Suprapubic skin (tissue), 3 donors: ENCODE data around the gene LAMTOR5.

Source experiments
- EP300 ChIP-seq: sonication (generic); formaldehyde crosslinking; IDR thresholded peaks from one replicate; pipeline ENCODE4 v1.6.1; 2017; ENCODE audit warnings: antibody characterized with exemption
- POLR2A ChIP-seq, 2 donors: fragments of 450-650 bp; IDR thresholded peaks; one replicate each; pipeline ENCODE4 v1.6.1; 2017; ENCODE audit warnings: antibody characterized with exemption in 2 of 2, mild to moderate bottlenecking in 2 of 2, moderate library complexity in 2 of 2
- TF ChIP-seq, protein P1 (sequence below), 2 donors: fragments of 200-600 bp in 1 of 2; fragments of 450-650 bp in 1 of 2; sonication (generic) in 1 of 2; IDR thresholded peaks; one replicate each; pipeline ENCODE4 v1.5.1; 2016 to 2019; ENCODE audit warnings: antibody characterized with exemption in 2 of 2, mild to moderate bottlenecking in 1 of 2, moderate library complexity in 1 of 2

DNA sequence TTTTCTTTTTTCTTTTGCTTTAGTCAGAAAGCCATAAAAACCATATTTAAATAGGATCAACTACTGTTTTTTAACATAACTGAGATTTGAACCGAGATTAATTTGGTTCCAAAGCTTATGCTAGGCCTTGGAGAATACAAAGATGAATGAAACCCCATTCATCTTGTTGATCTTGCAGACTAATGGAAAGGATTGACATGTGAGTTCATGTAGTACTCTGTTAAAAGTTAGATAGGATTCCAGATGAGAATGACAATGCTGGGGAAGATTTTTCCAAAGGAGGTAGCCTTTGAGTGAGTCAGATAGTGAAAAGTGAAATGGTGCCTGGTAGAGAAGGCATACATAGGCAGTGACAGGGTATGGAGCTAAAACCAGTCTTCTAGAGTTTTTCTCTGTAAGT, 45.6 kb downstream of the LAMTOR5 start:
- TF ChIP-seq POLR2A (IDR thresholded peaks at IDR 0.05) (no peak), EP300 (no peak)
- TF ChIP-seq, protein P1, sequence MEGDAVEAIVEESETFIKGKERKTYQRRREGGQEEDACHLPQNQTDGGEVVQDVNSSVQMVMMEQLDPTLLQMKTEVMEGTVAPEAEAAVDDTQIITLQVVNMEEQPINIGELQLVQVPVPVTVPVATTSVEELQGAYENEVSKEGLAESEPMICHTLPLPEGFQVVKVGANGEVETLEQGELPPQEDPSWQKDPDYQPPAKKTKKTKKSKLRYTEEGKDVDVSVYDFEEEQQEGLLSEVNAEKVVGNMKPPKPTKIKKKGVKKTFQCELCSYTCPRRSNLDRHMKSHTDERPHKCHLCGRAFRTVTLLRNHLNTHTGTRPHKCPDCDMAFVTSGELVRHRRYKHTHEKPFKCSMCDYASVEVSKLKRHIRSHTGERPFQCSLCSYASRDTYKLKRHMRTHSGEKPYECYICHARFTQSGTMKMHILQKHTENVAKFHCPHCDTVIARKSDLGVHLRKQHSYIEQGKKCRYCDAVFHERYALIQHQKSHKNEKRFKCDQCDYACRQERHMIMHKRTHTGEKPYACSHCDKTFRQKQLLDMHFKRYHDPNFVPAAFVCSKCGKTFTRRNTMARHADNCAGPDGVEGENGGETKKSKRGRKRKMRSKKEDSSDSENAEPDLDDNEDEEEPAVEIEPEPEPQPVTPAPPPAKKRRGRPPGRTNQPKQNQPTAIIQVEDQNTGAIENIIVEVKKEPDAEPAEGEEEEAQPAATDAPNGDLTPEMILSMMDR (IDR thresholded peaks at IDR 0.05) = no peak
